ENCODE results near the gene FGB.

DNA sequence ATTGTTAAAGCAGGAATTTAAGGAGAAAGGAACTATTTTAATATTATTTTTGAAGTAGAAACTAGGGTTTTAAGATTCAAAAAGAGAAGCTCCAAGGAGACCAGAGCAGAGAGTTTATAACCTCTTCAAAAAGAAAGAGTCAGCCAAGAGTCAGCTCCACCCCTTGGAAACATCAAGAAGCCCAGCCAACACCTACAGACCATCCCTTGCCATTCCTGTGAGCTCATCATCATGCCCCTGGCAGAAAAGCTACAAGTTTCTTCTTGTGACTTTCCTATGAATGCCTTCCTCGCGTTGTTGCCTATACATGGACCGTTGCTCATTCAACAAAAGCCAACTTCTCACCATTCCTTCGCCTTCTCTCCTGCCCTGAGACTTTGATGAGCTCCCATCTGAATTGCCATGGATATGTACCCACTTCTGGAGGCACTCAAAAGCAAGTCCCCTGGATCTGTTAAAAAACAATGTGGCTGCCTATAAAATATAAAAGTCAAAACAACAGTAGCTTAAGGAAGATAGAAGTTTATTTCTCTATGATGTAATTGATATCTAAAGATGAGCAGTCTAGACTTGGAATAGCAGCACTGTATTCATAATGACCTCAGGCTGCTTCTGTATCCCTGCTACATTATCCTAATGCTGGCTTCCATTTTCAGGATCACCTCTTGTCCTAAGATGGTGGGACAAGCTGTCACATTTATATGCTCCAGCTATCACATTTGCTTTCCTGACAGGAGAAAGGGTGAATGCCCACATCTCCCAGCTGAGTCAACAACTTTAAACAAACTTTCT, 32.9 kb upstream of the FGB start:
- TF ChIP-seq, protein P1, sequence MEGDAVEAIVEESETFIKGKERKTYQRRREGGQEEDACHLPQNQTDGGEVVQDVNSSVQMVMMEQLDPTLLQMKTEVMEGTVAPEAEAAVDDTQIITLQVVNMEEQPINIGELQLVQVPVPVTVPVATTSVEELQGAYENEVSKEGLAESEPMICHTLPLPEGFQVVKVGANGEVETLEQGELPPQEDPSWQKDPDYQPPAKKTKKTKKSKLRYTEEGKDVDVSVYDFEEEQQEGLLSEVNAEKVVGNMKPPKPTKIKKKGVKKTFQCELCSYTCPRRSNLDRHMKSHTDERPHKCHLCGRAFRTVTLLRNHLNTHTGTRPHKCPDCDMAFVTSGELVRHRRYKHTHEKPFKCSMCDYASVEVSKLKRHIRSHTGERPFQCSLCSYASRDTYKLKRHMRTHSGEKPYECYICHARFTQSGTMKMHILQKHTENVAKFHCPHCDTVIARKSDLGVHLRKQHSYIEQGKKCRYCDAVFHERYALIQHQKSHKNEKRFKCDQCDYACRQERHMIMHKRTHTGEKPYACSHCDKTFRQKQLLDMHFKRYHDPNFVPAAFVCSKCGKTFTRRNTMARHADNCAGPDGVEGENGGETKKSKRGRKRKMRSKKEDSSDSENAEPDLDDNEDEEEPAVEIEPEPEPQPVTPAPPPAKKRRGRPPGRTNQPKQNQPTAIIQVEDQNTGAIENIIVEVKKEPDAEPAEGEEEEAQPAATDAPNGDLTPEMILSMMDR (IDR thresholded peaks at IDR 0.05; ENCODE audit: insufficient read depth, low read depth, low read length): no peak
- no peak for TF ChIP-seq EZH2 (IDR thresholded peaks at IDR 0.05; ENCODE audit: insufficient read depth, low read length)
